GM18505 (cell line): ENCODE results near the gene ICE2.

Experiments
- ATAC-seq: cut with Tn5 transposase; IDR thresholded peaks from one replicate; pipeline ENCODE4 v1.9.1; 2021; ENCODE audit not compliant: unreplicated experiment
- POLR2A ChIP-seq: IDR thresholded peaks from 4 replicates; pipeline ENCODE4 v1.6.1; 2011; ENCODE audit warnings: borderline replicate concordance; ENCODE audit not compliant: insufficient read depth, insufficient read length; ENCODE audit errors: extremely low read depth

The ICE2 gene

DNA sequence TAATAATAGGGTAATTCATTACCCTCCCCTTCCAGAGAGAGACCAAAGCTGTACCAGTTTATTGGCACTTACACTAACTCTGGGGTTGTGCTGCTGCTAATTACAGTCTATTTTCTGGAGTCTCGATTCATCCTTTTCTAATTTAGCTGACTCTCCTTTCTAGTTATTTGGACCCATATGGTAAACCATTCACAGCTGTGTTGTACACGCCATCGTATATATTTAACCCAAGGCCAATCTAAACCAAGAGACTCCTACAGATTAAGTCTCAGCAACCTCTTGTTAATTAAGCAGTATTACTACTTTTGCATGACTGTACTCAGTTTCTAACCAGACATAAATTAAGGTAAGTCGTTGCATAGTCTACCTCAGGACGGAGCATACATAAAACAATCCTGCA is 103.6 kb downstream of the ICE2 start:
- no peak for ATAC-seq
- TF ChIP-seq POLR2A: no peak

GRCh38 chr15:60374628-60375081 is 104.3 kb downstream of the ICE2 start:
- ATAC-seq: no peak
- no peak for TF ChIP-seq POLR2A

GRCh38 chr15:60374209-60374608 is 104.7 kb downstream of the ICE2 start:
- no peak for ATAC-seq
- no peak for TF ChIP-seq POLR2A

- TF ChIP-seq POLR2A: no peak
- no peak for ATAC-seq
Measured at GRCh38 chr15:60373745-60374144, 105.2 kb downstream of the ICE2 start.

GRCh38 chr15:60373327-60373726 is 105.6 kb downstream of the ICE2 start:
- no peak for ATAC-seq
- no peak for TF ChIP-seq POLR2A

- TF ChIP-seq POLR2A: no peak
- ATAC-seq: no peak
Measured at GRCh38 chr15:60372756-60373155, 106.2 kb downstream of the ICE2 start.

DNA sequence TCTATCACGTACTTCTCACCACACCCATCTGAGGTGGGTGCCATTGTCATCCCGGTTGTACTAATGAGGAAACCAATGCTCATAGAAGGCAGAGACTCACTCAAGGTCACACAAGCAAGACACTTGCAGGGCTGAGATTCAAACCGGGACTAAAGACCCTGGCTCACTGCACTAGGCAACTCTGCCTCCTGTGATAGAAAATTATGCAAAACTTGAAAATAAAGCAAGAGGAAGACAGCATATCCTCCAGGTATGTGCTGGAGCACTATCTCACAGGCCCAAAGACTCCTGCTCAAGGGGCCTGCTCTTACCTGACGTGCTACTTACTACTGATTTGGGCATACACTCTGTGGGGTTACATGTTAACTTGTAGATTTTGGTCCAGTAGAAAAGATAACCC is 106.7 kb downstream of the ICE2 start:
- ATAC-seq: no peak
- TF ChIP-seq POLR2A: no peak

- ATAC-seq: no peak
- no peak for TF ChIP-seq POLR2A
Measured at GRCh38 chr15:60371175-60372051, 107.5 kb downstream of the ICE2 start.

DNA sequence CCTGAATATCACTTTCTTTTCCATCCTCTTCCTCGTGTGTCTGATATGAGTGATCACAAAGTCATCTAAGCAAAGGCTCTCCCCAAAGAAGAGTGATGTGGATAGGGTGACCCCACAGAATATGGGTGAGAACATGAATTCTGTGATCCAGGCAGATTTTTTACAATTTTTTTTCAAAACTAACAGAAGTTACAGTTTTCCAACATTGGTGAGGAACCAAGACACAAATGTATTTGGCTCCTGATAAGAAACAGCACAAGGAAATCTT is 108.1 kb downstream of the ICE2 start:
- TF ChIP-seq POLR2A: no peak
- no peak for ATAC-seq

DNA sequence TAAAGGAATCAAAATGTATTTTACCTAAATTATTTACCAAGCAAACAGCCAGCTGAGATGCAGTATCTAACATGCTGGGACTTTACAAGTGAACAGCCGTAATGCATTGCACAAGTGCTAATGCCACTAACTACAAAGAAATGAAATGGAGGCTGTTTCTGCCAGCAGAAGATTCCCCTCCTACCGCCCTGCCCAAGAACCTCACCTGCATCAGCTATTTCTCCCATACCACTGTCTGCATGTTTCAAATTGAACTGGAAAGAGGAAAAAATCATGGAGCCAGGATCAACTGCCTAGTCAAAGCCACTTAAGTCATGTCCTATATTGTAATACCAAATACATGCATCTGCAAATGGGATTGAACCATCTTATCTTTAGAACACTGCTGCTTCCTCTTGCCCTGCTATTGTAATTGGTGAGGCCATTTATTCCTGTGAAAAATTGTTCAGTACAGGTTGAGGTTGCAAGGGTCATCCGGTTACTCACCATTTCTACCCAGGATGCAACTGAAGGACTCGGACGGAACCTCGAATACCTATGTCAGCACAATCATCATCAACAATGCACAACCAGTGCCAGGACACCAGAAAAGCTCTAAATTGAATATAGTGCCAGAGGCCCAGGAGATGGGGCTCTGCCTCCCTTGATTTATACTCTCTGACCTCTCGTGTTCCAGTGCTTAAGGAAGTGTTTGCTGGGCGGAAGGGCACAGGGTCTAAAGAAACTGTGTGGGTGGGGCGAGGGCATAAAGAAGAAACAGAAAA is 108.7 kb downstream of the ICE2 start:
- ATAC-seq: no peak

GRCh38 chr15:60369696-60370095 is 109.2 kb downstream of the ICE2 start:
- no peak for TF ChIP-seq POLR2A
- no peak for ATAC-seq

More for the DNA sequence above, 108.7 kb downstream of the ICE2 start:
- no peak for TF ChIP-seq POLR2A
